Measurements from ENCODE around the gene RBM20.

The RBM20 gene

GRCh38 chr10:110841767-110842267 lies 197.7 kb downstream of the RBM20 start:
- DNase-seq = no peak

GRCh38 chr10:110842326-110842904 lies 198.3 kb downstream of the RBM20 start:
- DNase-seq = no peak

GRCh38 chr10:110843031-110843430 lies 198.9 kb downstream of the RBM20 start:
- peak; percentile 82 for DNase-seq

DNA sequence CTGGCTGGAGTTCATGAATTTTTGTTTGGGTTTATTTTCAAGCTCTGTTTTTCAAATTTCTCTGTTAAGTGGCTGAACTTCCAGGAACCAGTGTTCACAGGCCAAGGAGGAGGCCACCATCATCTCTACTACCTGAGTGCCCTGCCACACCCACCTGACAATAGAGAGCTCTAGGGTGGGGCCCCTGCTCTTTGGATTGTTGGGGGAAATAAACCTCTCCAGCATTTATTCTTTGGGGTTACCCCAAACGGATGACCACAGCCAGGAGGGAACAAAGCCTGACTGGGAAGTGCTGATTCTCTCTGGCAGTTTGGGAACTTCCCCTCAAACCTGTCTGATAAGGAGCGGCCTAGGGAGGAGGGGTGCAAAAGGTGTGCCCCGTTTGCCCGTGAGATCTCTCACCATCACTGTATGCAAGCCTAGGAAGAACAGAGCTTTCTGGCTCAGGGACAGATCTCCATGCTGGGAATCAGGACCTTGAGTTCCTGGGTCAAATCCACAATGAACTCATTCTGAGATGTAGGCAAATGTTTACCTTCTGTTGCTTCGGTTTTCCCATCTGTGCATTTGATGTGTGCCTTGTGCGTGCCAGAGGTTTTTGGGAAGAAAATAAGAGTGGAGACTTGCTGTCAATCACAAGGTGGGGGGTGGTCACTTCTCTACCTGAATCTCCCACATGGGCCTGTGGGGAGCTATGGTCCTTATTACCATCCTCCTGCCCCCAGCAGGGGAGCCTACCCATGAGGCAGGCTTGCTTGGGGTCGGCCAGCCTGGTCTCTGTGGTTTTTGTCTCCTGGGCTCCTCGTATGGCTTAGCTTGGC lies 199.9 kb downstream of the RBM20 start:
- no peak for DNase-seq

GRCh38 chr10:110844617-110844881 lies 200.4 kb downstream of the RBM20 start:
- no peak for DNase-seq

DNA sequence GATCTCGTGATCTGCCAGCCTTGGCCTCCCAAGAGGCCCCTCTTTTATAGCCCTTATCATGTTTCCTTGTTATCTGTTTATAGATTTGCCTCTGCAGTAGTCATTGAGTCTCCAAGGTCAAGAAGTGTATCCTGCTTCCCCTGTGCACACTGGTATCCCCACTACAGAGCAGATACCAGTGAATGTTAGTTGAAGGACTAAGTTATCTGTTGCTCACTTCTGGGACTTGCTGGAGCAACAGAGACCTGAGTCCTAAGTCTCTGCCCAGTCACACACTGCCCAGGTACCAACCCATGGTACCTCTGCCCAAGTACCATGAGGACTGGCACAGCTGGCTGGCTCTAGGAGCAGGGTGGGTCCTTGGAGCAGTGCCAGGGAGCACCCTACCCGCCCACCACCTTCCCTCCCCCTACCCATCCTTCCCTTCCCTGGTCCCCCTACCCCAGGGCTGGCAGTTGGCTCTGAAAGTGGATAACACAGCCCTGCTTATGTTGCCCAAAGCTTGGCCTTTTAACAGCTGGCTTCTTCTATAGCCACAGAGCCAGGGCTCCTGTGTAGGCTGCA lies 201.1 kb downstream of the RBM20 start:
- DNase-seq = no peak

DNA sequence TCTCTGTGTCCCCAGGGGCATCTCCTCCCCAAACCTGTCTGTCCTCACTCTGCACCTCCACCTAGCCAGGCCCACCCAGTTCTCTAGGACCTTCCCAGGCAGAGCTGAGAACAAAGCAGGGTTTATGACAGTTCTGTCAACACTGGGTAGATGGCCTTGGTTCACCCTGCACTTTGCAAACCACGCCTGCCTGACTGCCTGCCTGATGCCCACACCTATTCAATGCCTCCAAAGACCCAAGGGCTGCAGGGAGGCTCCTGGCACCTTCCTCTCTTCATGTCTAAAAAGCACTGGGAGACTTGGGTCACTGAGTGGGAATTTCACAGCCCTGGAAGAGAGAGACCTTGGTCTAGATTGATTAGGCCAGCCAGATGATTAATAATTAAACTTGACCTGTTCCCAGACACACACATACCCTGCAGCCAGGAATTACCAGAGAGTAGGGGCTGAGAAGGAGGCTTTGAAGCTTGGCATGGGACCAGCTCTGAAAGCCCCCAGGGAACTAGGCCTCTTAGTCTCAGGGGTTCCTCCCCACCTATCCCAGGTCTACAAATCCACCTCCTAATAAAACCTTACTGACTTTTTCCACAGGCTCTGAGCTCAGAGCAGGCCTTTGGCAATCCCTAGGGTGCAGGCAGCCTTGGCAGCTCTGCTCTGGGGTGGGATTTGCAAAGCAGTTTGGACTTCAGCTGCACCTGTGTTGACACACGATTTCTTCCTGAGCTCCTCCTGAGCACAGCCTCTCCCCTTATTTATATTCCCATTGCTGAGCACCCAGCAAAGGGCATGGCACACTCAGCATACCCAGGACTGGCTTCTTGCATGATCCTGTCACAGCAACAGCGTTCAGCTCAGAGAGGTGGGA lies 201.9 kb downstream of the RBM20 start:
- DNase-seq = no peak

GRCh38 chr10:110847374-110847773 lies 203.2 kb downstream of the RBM20 start:
- no peak for DNase-seq

DNA sequence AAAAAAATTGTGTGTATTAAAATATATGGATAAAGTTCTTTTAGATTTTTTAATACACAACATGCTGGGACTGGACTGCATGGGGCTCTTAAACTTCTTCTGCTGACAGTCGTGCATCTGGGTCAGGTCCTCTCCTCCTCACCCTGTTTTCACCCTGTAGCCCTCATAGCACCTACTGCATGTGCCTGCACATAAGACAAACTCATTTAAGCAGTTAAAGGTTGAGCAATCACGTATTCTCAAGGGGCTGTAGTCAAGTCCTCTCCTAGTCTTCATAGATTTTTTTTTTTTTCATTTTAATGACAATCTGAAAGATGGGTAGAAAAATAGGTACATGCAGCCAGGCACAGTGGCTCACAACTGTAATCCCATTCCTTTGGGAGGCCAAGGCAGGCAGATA lies 204.0 kb downstream of the RBM20 start:
- DNase-seq = no peak

GRCh38 chr10:110850099-110850498 lies 206.0 kb downstream of the RBM20 start:
- DNase-seq = no peak

GRCh38 chr10:110851020-110851612 lies 207.0 kb downstream of the RBM20 start:
- DNase-seq = no peak

GRCh38 chr10:110852255-110852896 lies 208.2 kb downstream of the RBM20 start:
- peak; percentile 64 for DNase-seq

GRCh38 chr10:110852947-110853346 lies 208.8 kb downstream of the RBM20 start:
- no peak for DNase-seq

GRCh38 chr10:110853921-110854605 lies 209.9 kb downstream of the RBM20 start:
- DNase-seq = no peak

DNA sequence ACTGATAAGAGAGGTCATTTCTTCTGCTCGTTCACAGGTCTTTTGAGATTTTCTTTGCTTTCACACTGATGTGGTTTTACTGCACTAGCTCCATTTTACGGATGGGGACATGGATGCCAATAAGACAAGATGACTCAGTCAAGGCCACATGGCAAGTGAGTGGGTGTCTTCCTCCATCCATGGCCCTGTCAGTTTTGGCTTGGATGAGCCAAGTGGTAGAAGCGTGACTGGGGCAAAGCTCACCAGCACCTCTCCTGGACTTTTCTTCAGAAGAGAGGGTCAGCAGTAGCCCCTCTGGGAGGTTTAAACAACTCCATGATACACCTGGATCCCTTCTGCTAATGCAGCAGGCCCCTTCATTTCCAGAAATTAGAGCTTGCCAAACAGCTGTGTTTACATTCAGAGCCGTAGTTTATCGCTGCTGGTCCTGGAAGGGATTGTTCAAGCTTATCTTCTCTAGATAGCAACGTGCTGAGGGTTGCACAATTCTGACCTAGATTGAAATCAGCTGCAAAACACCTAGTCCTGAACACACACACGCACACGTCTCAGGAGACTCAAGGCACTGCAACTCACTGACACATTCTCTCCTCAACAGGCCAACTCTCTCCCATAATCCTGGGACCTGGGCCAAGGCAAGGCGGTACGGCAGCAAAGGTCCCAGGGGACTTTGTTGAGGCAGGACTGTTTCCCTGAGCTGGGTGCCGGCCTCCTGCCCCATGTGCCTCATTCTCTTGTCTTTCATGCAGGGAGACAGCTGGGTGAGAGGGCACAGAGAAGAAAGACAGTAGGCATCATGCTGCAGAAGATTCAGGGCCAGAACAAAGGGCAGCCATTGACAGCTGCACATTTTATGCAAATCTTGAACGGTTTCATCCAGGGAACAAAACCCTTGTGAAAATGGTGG lies 213.4 kb downstream of the RBM20 start:
- DNase-seq = peak; percentile 52

DNA sequence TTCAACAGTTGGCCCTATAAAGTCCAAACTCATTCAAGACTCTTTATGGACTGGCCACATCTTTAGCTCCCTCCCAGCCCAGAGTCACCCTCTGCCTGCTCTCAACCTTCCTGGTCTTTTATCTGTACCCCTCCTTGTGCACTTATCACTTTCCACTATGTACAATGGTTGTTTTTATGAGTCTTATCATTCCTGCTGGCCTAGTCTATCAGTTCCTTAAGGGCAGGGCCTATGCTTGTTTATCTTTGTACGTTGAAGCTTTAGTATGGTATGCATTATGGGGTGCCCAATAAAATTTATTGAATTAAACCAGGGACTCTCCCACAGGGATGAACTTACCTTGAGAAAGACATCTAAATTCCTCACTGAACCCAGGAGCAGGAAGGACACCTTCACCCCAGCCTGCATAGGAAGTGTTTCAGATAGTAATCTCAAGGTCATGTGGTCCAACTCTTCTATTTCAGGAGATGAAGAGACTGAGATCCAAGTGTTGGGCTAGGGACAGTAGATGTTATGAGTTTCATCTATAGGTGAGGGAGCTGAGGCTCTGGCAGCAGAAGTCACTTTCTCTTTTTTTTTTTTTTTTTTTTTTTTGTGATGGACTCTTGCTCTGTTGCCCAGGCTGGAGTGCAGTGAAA lies 214.3 kb downstream of the RBM20 start:
- no peak for DNase-seq

GRCh38 chr10:110859206-110859972 lies 215.3 kb downstream of the RBM20 start:
- no peak for DNase-seq

DNA sequence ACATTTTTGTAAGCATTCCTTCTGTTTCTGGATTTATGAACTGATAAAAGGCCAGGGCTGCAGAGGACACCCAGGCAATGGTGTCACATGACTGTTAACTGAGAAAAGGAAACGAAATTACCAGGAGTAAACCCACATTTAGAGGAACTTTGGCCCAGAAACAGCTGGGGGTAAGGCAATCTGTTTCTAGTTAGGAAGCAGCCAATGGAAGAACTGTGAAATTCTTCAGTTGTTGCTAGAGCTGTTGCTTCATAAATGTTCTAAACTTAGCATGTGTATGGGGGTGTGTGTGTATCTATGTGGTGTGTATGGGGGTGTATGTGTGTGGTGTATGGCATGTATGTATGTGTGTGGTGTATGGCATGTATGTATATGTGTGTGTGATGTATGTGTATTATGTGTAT lies 215.8 kb downstream of the RBM20 start:
- no peak for DNase-seq

GRCh38 chr10:110860576-110861241 lies 216.6 kb downstream of the RBM20 start:
- peak; percentile 49 for DNase-seq

Data from activated CD4-positive, alpha-beta T cell treated with anti-CD3 and anti-CD28 coated beads, Interleukin-2, amount 50 U/mL, for 16 hours (primary cell).